ENCODE data around the gene OAT.
A peak's percentile ranks its signal among the peaks of the same experiment; 100 is the strongest.

Gene OAT

GRCh38 chr10:124418726-124419501, at the start of gene OAT:
Gene OAT (minus strand): TSS chr10:124418923. CDS start chr10:124412171, 6,752 bp downstream.
- H3K9me3 Mint-ChIP-seq: no peaks in the 10 kb centered on the region
- H3K36me3 Mint-ChIP-seq (ENCODE audit: low read depth): no peaks in the 10 kb centered on the region
- H3K4me3 Mint-ChIP-seq: peak within 1 kb of the TSS; percentile 75
- H3K27me3 Mint-ChIP-seq (ENCODE audit: low read depth): peaks cover 19% of the 10 kb centered on the region
- no peak within 1 kb of the TSS for H3K27ac Mint-ChIP-seq
- H3K4me1 Mint-ChIP-seq (ENCODE audit: low read depth): peaks cover 5% of the 10 kb centered on the region

- H3K27ac Mint-ChIP-seq: no peak overlapping the region
- H3K36me3 Mint-ChIP-seq (ENCODE audit: low read depth): peaks cover 8% of the 10 kb centered on the region
- H3K27me3 Mint-ChIP-seq (ENCODE audit: low read depth): no peaks in the 10 kb centered on the region
- H3K9me3 Mint-ChIP-seq: no peaks in the 10 kb centered on the region
- no peak overlapping the region for H3K4me3 Mint-ChIP-seq
- peaks cover 22% of the 10 kb centered on the region for H3K4me1 Mint-ChIP-seq (ENCODE audit: low read depth)
Observed at GRCh38 chr10:124467165-124467564, 48.4 kb upstream of the OAT start.

DNA sequence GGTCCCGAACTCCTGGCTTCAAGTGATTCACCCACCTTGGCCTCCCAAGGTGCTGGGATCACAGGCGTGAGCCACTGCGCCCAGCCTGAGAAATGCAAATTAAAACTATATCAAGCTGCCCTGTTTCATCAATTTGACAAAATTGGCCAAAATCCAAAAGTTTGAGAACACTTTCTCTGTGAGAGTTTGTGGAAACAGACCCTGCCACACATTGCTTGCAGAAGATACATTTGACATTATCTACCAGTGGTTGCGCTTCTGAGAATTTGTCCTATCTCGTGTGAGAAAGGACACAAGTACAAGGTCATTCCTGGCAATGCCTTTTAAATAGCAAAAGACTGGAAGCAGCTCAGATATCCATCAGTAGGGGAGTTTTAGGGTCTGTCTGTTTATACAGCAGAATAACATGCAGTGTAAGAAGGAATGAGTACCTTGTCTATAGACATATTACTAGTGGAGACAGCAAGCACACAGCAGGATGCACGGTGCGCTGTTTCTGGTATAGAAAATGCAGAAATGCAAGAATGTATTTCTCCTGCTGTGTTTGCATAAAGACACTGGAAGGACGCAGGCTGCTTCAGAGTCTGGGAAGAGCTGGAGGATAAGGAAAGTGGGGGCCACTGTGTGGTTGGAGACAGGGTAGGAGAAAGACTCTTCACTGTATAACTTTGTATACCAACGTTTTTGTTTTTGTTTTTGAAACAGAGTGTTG, 47.2 kb upstream of the OAT start:
- Mint-ChIP-seq H3K27ac (no peak overlapping the region), H3K4me1 (ENCODE audit: low read depth) (peaks cover 25% of the 10 kb centered on the region), H3K9me3 (no peaks in the 10 kb centered on the region), H3K4me3 (no peak overlapping the region), H3K27me3 (ENCODE audit: low read depth) (no peaks in the 10 kb centered on the region), H3K36me3 (ENCODE audit: low read depth) (peaks cover 8% of the 10 kb centered on the region)

- peak overlapping the region; percentile 15 for H3K4me3 Mint-ChIP-seq
- H3K27ac Mint-ChIP-seq: peak overlapping the region; percentile 71
- H3K27me3 Mint-ChIP-seq (ENCODE audit: low read depth): no peaks in the 10 kb centered on the region
- H3K36me3 Mint-ChIP-seq (ENCODE audit: low read depth): peaks cover 8% of the 10 kb centered on the region
- H3K4me1 Mint-ChIP-seq (ENCODE audit: low read depth): peaks cover 25% of the 10 kb centered on the region
- no peaks in the 10 kb centered on the region for H3K9me3 Mint-ChIP-seq
Observed at GRCh38 chr10:124465003-124465776, 46.5 kb upstream of the OAT start.

DNA sequence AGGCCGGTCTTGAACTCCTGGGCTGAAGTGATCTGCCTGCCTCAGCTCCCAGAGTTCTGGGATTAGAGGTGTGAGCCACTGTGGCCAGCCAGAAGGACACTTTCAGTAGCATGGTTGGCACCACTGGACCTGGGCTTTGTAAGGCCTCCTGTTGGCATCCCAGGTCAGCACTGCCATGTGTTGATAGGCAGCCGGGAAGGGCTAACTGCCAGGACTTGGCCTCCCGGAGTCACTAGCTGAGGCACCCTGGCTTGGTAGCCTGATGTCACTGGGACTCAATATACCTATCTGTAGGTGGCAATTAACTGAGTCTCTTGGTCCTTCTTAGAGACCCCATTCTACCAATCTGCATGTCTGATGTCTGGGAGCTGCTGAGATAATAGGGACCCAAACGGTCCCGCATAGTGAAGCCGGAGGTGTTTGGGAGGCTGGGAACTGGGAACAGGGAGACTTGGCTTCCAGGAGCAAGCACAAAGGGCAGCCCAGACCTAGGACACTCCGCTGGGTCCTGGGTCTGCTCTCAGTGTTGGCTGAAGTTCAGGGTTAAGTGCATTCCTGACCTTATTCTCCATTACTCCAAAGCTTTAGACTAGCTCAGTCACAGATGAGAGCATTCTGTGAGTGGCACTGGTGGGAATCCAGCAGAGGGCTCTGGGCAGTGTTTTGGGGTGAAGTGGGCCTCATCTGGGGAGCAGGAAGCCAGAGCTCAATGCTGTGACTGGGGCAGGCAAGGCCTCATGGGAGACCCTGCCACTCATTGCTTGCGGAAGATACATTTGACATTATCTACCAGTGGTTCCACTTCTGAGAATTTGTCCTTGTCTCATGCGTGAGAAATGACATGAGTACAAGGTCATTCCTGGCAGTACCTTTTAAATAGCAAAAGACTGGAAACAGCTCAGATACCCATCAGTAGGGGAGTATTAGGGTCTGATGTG, 45.6 kb upstream of the OAT start:
- Mint-ChIP-seq H3K4me3 (peak overlapping the region; percentile 15), H3K4me1 (ENCODE audit: low read depth) (peaks cover 25% of the 10 kb centered on the region), H3K36me3 (ENCODE audit: low read depth) (peaks cover 8% of the 10 kb centered on the region), H3K27me3 (ENCODE audit: low read depth) (no peaks in the 10 kb centered on the region), H3K9me3 (no peaks in the 10 kb centered on the region), H3K27ac (peak overlapping the region; percentile 71)

- peak overlapping the region; percentile 75 for H3K27ac Mint-ChIP-seq
- no peaks in the 10 kb centered on the region for H3K9me3 Mint-ChIP-seq
- H3K36me3 Mint-ChIP-seq (ENCODE audit: low read depth): peaks cover 8% of the 10 kb centered on the region
- H3K27me3 Mint-ChIP-seq (ENCODE audit: low read depth): no peaks in the 10 kb centered on the region
- H3K4me1 Mint-ChIP-seq (ENCODE audit: low read depth): peaks cover 25% of the 10 kb centered on the region
- peak overlapping the region; percentile 88 for H3K4me3 Mint-ChIP-seq
Observed at GRCh38 chr10:124462348-124462695, 43.6 kb upstream of the OAT start.

GRCh38 chr10:124461642-124462347, 43.1 kb upstream of the OAT start, which contains the start of gene LHPP:
Gene LHPP (plus strand): TSS chr10:124461823. CDS start chr10:124461863, 40 bp downstream.
- Mint-ChIP-seq H3K36me3 (ENCODE audit: low read depth) (peaks cover 8% of the 10 kb centered on the region), H3K27ac (peak within 1 kb of the TSS; percentile 92), H3K27me3 (ENCODE audit: low read depth) (no peaks in the 10 kb centered on the region), H3K9me3 (no peaks in the 10 kb centered on the region), H3K4me3 (peak within 1 kb of the TSS; percentile 88), H3K4me1 (ENCODE audit: low read depth) (peaks cover 25% of the 10 kb centered on the region)

- Mint-ChIP-seq H3K4me3 (no peak overlapping the region), H3K4me1 (ENCODE audit: low read depth) (peaks cover 15% of the 10 kb centered on the region), H3K27ac (no peak overlapping the region)
Observed at GRCh38 chr10:124460144-124460543, 41.4 kb upstream of the OAT start.

DNA sequence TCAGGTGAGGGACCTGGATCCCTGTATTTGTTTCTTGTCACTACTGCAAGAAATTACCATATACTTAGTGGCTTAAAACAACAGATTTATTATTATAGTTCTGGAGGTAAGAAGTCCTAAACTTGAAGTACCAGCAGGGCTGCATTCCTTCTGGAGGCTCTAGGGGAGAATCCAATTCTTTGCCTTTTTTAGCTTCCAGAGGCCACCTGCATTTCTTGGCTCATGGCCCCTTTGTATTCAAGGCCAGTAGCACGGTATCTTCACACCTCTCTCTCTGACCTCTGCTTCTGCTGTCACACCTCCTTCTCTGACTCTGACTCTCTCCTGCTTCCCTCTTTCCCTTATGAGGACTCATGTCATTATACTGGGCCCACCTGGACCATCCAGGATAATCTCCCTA, 40.7 kb upstream of the OAT start:
- Mint-ChIP-seq H3K27me3 (ENCODE audit: low read depth) (peaks cover 23% of the 10 kb centered on the region), H3K36me3 (ENCODE audit: low read depth) (peaks cover under 1% of the 10 kb centered on the region), H3K9me3 (no peaks in the 10 kb centered on the region), H3K27ac (peak overlapping the region; percentile 29), H3K4me3 (no peak overlapping the region), H3K4me1 (ENCODE audit: low read depth) (peaks cover 7% of the 10 kb centered on the region)

More at GRCh38 chr10:124460144-124460543, 41.4 kb upstream of the OAT start:
- peaks cover 7% of the 10 kb centered on the region for H3K36me3 Mint-ChIP-seq (ENCODE audit: low read depth)
- H3K9me3 Mint-ChIP-seq: no peaks in the 10 kb centered on the region
- peaks cover 15% of the 10 kb centered on the region for H3K27me3 Mint-ChIP-seq (ENCODE audit: low read depth)

GRCh38 chr10:124458889-124459288, 40.2 kb upstream of the OAT start:
- peaks cover 28% of the 10 kb centered on the region for H3K27me3 Mint-ChIP-seq (ENCODE audit: low read depth)
- H3K27ac Mint-ChIP-seq: no peak overlapping the region
- H3K9me3 Mint-ChIP-seq: no peaks in the 10 kb centered on the region
- peaks cover 3% of the 10 kb centered on the region for H3K4me1 Mint-ChIP-seq (ENCODE audit: low read depth)
- no peaks in the 10 kb centered on the region for H3K36me3 Mint-ChIP-seq (ENCODE audit: low read depth)
- H3K4me3 Mint-ChIP-seq: no peak overlapping the region

GRCh38 chr10:124458473-124458872, 39.8 kb upstream of the OAT start:
- H3K9me3 Mint-ChIP-seq: no peaks in the 10 kb centered on the region
- no peak overlapping the region for H3K4me3 Mint-ChIP-seq

DNA sequence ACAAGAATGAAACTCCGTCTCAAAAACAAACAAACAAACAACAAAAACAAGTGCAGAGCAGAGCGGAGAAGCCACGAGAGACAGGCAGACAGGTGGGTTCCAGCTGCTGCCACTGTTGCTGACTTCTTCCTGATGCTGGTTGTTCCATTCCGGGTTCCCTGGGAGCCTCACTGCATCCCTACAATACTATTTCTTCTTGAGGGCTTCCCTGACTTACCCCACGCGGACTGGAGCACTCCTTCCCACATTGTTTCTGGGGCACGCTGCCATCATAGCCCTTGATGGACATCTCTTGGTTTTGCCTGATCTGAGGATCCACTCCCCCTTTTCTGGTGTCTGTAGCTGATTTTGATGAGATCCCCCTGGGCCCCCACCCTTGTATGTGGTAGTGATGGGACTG, 36.7 kb upstream of the OAT start:
- Mint-ChIP-seq H3K27me3 (ENCODE audit: low read depth) (peaks cover 58% of the 10 kb centered on the region), H3K36me3 (ENCODE audit: low read depth) (no peaks in the 10 kb centered on the region), H3K4me1 (ENCODE audit: low read depth) (peaks cover under 1% of the 10 kb centered on the region), H3K27ac (no peak overlapping the region), H3K9me3 (no peaks in the 10 kb centered on the region), H3K4me3 (no peak overlapping the region)

More at GRCh38 chr10:124458473-124458872, 39.8 kb upstream of the OAT start:
- Mint-ChIP-seq H3K27me3 (ENCODE audit: low read depth) (peaks cover 32% of the 10 kb centered on the region), H3K27ac (no peak overlapping the region), H3K4me1 (ENCODE audit: low read depth) (peaks cover 3% of the 10 kb centered on the region), H3K36me3 (ENCODE audit: low read depth) (no peaks in the 10 kb centered on the region)

GRCh38 chr10:124453960-124454610, 35.4 kb upstream of the OAT start:
- Mint-ChIP-seq H3K4me3 (no peak overlapping the region), H3K9me3 (no peaks in the 10 kb centered on the region), H3K36me3 (ENCODE audit: low read depth) (no peaks in the 10 kb centered on the region), H3K27me3 (ENCODE audit: low read depth) (peaks cover 68% of the 10 kb centered on the region), H3K27ac (no peak overlapping the region), H3K4me1 (ENCODE audit: low read depth) (peaks cover 4% of the 10 kb centered on the region)
